Measurements from ENCODE around the gene PACS1.

Gene PACS1

GRCh38 chr11:66050581-66051231 is 19.4 kb upstream of the PACS1 start:
- no peak for DNase-seq

GRCh38 chr11:66051371-66051765 is 18.7 kb upstream of the PACS1 start:
- DNase-seq: no peak

DNA sequence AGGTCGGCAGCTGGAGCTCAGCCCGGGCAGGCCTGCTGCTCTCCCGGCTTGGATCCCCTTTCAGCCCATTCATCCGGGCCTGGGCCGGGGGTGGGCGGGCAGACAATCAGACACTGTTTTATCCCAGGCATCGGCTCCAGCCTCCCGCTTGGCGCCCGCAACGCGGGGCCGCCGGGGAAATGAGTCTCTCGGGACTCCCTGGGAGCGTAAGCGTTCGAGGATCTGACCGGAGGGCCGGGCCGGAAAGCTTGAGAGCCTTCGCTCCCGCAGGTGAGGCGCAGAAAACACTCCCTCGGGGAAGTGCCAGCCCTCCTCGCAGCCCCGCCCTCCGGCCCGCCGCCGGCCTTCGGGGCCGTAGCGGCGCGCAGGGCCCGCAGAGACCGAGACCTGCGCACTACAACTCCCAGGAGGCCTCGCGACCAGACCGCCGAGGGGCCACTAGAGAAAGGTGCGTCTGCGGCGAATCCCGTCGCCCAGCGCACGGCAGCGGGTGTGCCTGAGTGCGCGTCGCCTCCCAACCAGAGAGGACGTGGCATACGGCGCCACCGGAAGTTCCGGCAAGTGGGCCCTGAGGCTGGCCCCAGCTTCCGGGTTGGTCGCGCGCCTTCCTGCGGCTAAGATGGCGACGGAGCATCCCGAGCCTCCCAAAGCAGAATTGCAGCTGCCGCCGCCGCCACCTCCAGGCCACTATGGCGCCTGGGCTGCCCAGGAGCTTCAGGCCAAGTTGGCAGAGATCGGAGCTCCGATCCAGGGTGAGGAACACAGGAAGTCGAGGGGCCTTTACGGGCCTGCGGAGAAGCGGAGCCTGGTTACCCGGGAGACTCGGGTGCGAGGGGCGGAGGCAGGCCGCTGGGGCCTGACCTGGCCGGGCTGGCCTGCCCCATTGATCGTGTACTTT is 18.1 kb upstream of the PACS1 start, which contains the start of gene SF3B2:
TSS of gene SF3B2 (plus strand) at position 599 of the 898 bp plus-strand sequence. CDS start at position 620, 21 bp downstream.
- peak; percentile 92 to 97 for DNase-seq

- no peak for DNase-seq
Observed at GRCh38 chr11:66052664-66052982, 17.4 kb upstream of the PACS1 start.

DNA sequence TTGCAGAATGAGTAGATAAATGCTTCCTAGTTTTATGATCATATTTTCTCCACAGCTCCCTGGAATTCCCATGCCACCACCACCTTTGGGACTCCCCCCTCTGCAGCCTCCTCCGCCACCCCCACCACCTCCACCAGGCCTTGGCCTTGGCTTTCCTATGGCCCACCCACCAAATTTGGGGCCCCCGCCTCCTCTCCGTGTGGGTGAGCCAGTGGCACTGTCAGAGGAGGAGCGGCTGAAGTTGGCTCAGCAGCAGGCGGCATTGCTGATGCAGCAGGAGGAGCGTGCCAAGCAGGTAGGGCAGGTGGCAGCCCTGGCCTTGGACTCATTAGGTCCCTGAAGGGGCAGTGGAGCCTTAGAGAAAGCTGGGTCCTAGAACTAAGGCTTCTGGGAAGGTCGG is 15.1 kb upstream of the PACS1 start:
- no peak for DNase-seq

DNA sequence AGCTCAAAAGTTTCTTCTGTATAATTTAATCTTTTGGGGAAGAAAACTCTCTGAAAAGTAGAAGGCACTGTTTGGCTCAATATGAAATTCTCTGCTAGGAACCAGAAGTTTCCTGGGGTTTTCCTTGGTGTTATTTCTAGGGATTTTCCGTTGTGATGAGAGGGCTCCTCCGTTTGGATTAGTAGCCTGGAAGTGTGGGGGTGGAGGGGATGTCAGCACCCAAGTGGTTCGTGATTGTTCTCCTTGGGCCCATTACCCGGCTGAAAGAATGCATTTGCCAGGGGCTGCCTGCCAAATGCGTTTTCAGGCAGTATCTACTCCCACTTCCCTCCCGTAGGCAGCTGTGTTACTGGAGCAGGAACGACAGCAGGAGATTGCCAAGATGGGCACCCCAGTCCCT is 13.6 kb upstream of the PACS1 start:
- DNase-seq: peak; percentile 62 to 82

GRCh38 chr11:66059966-66060680 is 9.9 kb upstream of the PACS1 start:
- no peak for DNase-seq

- no peak for DNase-seq
Observed at GRCh38 chr11:66061268-66061667, 8.8 kb upstream of the PACS1 start.

DNA sequence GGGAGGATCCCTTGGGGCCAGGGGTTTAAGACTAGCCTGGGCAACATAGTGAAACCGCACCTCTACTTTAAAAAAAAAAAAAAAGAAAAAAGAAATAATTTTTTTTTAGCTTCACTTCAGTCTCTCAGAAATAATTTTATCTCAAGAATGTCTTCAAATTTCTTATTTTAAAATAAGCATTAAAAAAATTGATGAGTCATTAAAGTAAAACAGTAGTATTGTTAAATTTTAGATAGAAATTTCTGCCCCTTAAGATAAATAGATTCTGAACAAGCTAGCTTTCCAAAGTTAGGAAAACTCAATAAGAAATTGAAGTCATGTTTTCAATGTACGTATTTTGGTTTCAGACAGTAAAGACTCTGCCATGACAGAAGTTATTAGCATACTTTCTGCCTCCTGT is 7.7 kb upstream of the PACS1 start:
- DNase-seq: no peak

GRCh38 chr11:66063900-66064299 is 6.2 kb upstream of the PACS1 start:
- no peak for DNase-seq

GRCh38 chr11:66064571-66064970 is 5.5 kb upstream of the PACS1 start:
- no peak for DNase-seq

DNA sequence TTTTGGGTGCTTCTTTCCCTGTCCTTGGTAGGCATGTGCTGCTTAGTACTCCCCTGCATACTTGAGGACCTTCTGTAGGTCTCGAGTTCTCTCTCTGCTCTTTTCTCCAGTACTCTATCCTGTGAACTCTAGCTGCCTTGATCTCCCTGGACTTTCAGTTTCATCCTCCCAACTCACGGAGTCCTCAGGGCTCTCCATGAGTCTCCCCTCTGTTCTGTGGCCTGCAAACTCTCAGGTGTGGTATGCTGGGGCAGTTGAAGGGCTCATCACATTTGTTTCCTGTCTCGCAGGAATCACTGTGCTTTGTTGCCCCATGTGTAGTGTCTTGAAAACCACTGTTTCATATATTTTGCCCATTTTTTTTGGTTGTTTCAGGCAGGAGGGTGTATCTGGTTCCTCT is 3.3 kb upstream of the PACS1 start:
- DNase-seq: no peak

- no peak for DNase-seq
Observed at GRCh38 chr11:66067640-66068039, 2.4 kb upstream of the PACS1 start.

GRCh38 chr11:66068154-66068821 is 1.8 kb upstream of the PACS1 start:
- DNase-seq: peak; percentile 42 to 84

- DNase-seq: peak; percentile 86 to 96
Observed at GRCh38 chr11:66068923-66069714, 953 bp upstream of the PACS1 start.

GRCh38 chr11:66070604-66071380 is 720 bp downstream of the PACS1 start:
- DNase-seq: no peak

DNA sequence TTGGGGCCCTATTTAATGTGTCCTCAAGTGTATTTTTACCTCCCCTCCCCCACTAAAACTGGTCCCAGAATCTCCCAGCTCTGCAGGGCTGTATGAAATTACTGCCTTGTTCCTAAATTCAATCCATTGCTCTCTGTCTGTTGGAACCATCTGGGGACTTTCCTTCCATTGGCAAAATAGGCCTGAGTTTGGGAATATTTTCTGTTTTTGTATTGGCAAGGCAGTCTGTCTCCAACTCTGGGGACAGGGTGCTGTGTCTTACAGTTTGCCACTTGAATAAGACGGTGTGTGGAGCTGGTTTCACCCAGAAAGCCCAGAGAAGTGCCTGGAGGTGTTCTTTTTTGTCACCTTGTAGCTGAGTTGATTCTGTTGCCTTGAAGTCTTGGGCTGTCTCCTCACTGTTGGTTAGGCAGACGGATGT is 1.3 kb downstream of the PACS1 start:
- DNase-seq: no peak

DNA sequence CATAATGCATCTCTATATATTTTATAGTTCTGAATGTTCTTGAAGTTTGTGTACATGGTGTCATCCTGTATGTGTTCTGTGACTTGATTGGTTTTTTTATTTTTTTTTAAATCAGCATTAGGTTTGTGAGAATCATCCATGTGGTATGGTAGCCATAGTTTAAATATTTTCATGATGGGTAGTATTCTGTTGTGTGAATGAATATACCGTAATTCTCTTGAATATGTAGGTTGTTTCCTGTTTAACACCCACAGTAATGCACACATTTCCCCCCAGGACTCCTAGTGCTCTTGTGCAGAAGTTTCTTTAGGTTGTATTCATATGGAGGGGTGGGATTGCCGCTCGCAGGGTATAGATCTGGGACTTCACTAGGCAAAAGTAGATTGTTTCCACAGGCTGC is 2.0 kb downstream of the PACS1 start:
- DNase-seq: no peak

DNA sequence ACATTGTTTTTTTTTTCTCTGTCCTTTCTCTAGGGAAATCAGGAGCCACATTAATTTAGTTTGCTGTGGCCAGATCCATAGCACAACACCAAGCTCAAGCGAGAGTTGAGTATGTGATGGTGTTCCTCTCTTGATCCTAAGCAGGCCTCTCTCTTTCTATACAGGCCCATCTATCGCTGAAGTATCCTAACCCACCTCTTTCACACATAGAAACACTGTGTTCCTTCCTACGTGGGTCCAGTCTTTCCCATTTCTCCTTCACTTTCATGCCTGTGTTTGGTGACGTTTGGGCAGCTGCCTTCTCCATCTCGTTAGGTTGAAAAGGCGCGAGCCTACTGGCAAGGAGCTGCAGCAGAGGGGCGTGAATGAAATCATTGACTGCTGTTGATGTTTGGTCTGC is 2.4 kb downstream of the PACS1 start:
- no peak for DNase-seq

GRCh38 chr11:66073669-66074068 is 3.6 kb downstream of the PACS1 start:
- DNase-seq: no peak

GRCh38 chr11:66075273-66075672 is 5.2 kb downstream of the PACS1 start:
- no peak for DNase-seq

Data from inflammatory macrophage treated with lipopolysaccharide for 1 hour (primary cell).